Measurements from ENCODE around the gene UQCRC2. TPM values are rescaled to one million over a fixed set of nuclear protein-coding genes. Genes with fewer than 3 reads are reported as not detected.
A peak's percentile ranks its signal among the peaks of the same experiment; 100 is the strongest.

UQCRC2 gene
- total RNA-seq, 2 donors from 2014 or later, result 477 to 641 TPM

DNA sequence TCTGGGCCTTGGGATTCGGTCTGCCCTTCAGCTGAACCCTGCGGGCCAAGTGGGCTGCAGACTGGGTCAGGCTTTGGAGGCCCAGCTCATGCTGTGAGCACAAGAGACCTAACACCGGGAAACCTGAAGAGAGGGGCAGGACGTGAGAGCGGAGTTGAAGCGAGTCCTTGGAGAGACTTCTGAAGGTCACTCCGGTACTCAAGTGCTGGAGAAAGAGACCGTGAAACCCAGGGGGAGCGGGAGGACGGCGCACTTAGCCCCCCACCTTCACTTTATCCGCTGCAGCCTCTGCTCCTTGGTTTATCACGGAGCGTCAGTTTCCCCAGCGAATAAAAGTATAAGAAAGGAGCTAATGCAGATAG is 361 bp downstream of the UQCRC2 start:
- H3K4me3 ChIP-seq, result peak overlapping the region; percentile 72
- intact Hi-C loops (cut with DNase I), result loop anchor here (5.0 kb wide), 2 partner anchors 124 to 234 kb away; no protein-coding TSS in a partner anchor
- H3K9me3 ChIP-seq, result no peaks in the 10 kb centered on the region
- H3K36me3 ChIP-seq, result peaks cover 11% of the 10 kb centered on the region
- H3K9ac ChIP-seq (ENCODE audit: low read depth in 2 of 2, low read length in 2 of 2), result peak overlapping the region; percentile 95 to 99
- no peak for TF ChIP-seq CTCF (IDR thresholded peaks at IDR 0.05)
- H3K27me3 ChIP-seq, result no peaks in the 10 kb centered on the region
- peak overlapping the region; percentile 91 for H3K27ac ChIP-seq
- DNase-seq, result no peak
- peaks cover 11% of the 10 kb centered on the region for H3K4me1 ChIP-seq

DNA sequence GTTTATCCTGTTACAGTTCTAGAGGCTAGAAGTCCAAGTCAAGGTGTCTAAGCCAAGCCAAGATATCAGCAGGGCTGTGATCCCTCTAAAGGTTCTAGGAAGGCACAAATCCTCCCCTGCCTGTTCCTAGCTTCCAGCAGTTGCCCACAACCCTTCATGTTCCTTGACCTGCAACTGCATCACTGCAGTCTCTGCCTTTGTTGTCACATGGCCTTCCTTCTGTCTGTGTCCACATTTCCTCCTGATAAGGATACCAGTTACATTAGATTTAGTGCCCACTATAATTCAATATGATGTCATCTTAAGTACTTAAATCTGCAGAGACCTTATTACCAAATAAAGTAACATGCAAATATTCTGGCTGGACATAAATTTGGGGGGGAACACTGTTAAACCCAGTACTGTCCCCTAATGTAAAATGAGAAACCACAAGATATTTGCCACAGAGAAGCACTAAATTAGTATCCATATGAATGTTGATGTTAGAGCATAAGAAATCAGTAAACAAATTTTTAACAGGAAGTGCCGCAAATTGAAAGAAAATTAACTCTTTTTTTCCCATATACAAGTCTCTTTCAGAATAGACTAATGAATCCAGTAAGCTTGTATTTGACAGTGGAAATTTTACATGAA is 4.7 kb downstream of the UQCRC2 start:
- no peaks in the 10 kb centered on the region for H3K27me3 ChIP-seq
- H3K9ac ChIP-seq (ENCODE audit: low read depth in 2 of 2, low read length in 2 of 2), result no peak overlapping the region
- peaks cover 42% of the 10 kb centered on the region for H3K36me3 ChIP-seq
- peaks cover 6% of the 10 kb centered on the region for H3K4me1 ChIP-seq
- intact Hi-C loops (cut with DNase I), result no loop called here
- DNase-seq, result no peak
- no peaks in the 10 kb centered on the region for H3K9me3 ChIP-seq
- TF ChIP-seq CTCF (IDR thresholded peaks at IDR 0.05), result no peak
- H3K27ac ChIP-seq, result no peak overlapping the region
- no peak overlapping the region for H3K4me3 ChIP-seq

DNA sequence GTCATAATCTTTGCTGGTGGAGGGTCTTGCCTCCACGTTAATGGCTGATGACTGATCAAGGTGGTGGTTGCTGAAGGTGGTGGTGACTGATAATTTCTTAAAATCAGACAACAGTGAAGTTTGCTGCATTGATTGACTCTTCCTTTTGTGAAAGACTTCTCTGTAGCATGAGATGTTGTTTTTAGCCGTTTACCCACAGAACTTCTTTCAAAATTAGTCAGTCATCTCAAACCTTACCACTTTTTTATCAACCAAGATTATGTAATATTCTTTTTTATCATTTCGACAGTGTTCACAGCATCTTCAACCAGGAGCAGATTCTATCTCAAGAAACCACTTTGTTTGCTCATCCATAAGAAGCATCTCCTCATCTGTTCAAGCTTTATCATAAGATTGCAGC is 5.9 kb downstream of the UQCRC2 start:
- Histone ChIP-seq H3K4me3 (no peak overlapping the region), H3K4me1 (peaks cover 6% of the 10 kb centered on the region), H3K36me3 (peaks cover 54% of the 10 kb centered on the region), H3K9me3 (no peaks in the 10 kb centered on the region), H3K9ac (ENCODE audit: low read depth in 2 of 2, low read length in 2 of 2) (no peak overlapping the region), H3K27ac (no peak overlapping the region), H3K27me3 (no peaks in the 10 kb centered on the region)
- intact Hi-C loops (cut with DNase I), result no loop called here
- TF ChIP-seq CTCF (IDR thresholded peaks at IDR 0.05), result no peak
- no peak for DNase-seq

- intact Hi-C loops (cut with DNase I), result no loop called here
- no peak for DNase-seq
- Histone ChIP-seq H3K4me3 (no peak overlapping the region), H3K36me3 (peaks cover 67% of the 10 kb centered on the region), H3K27ac (no peak overlapping the region), H3K9me3 (no peaks in the 10 kb centered on the region), H3K9ac (ENCODE audit: low read depth in 2 of 2, low read length in 2 of 2) (no peak overlapping the region), H3K27me3 (no peaks in the 10 kb centered on the region), H3K4me1 (no peaks in the 10 kb centered on the region)
- TF ChIP-seq CTCF (IDR thresholded peaks at IDR 0.05), result no peak
Observed at GRCh38 chr16:21962475-21962874, 9.3 kb downstream of the UQCRC2 start.

GRCh38 chr16:21963887-21964286 is 10.7 kb downstream of the UQCRC2 start:
- no peak overlapping the region for H3K4me3 ChIP-seq
- intact Hi-C loops (cut with DNase I), result no loop called here
- H3K27ac ChIP-seq, result no peak overlapping the region
- no peaks in the 10 kb centered on the region for H3K27me3 ChIP-seq
- no peaks in the 10 kb centered on the region for H3K9me3 ChIP-seq
- no peak for DNase-seq
- TF ChIP-seq CTCF (IDR thresholded peaks at IDR 0.05), result no peak
- H3K36me3 ChIP-seq, result peaks cover 55% of the 10 kb centered on the region
- no peaks in the 10 kb centered on the region for H3K4me1 ChIP-seq
- H3K9ac ChIP-seq (ENCODE audit: low read depth in 2 of 2, low read length in 2 of 2), result no peak overlapping the region

Measured in colonic mucosa (tissue), 4 donors.